Renal cortex interstitium (tissue), 11 donors: ENCODE measurements around the gene GRK5. TPM values are rescaled to one million over a fixed set of nuclear protein-coding genes. Genes with fewer than 3 reads are reported as not detected.

ENCODE experiments used
- DNase-seq, 11 donors: peaks; one replicate each; pipeline ENCODE4 v3.0.0-alpha.2; 2013; ENCODE audit warnings: low read depth in 9 of 11, low spot score in 4 of 11; ENCODE audit errors: extremely low read depth in 1 of 11
- polyA plus RNA-seq, 3 donors: library from polyadenylated mRNA; unstranded; fragments of 120-200 nt; gene quantifications; one replicate each; pipeline ENCODE4 v1.2.1, GENCODE V29; 2013; ENCODE audit not compliant: insufficient read length in 3 of 3

Gene GRK5
- polyA plus RNA-seq, 3 donors = 16.7 to 19.1 (median 17.5) TPM

- no peak for DNase-seq
These were observed 208.4 kb downstream of the GRK5 start for GRCh38 chr10:119415536-119416503.

DNA sequence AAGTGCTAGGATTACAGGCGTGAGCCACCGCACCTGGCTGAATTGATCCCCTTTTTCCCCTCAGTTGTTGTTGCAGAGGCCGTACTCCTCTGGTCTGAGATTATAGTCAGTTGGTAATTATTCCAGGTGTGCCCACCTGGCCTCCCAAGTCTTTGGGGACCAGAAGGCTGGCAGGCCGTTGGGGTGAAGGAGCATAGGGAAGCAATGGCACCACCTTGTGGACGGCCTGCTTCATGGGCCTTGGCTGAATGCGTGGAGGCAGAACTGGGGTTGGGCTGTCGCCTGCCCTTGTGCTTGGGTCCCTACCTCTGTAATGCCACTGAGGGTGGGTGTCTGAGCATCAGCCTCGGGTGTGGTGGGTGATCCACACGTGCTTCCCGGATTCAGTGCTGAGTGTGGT, 209.5 kb downstream of the GRK5 start:
- peak in 1 of 11 donors; percentile 54 for DNase-seq

DNA sequence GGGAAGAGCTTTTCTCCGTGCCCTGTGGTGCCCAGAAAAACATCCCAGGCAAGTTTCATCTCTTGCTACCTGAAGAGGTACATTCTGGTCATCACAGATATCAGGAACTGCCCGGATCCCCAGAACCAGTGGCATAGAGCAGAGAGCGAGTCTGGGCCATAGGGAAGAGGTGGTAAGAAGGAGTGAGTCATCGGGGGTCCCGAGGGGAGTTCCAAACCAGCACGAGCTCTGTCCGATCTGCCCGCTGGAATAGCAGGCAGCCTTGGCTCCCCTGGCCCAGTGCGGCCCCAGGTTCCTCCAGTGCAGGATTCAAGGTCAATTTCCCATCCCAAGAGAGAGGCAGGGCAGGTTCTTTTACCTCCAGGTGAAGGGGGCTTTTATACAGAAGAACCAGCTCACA, 210.5 kb downstream of the GRK5 start:
- no peak for DNase-seq

GRCh38 chr10:119418362-119418761, 211.0 kb downstream of the GRK5 start:
- DNase-seq = no peak

DNA sequence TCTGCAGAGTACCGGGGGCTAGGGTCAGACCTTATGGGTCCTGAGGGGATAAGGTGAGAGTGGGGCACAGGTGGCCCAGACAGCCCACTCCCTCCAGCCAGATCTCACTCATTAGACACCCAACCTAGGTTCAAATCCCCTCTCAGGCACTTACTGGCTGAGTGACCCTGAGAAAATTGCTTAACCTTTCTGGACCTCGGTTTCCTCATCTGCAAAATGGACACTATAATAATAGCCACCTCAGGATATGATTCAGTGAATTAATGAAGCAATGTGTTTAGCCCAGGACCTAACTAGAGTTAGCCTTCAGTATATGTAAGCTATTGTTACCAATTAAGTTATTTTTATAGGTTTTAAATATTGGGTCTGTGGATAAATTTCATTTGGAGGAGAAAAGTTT, 212.6 kb downstream of the GRK5 start:
- no peak for DNase-seq

- no peak for DNase-seq
These were observed 213.8 kb downstream of the GRK5 start for GRCh38 chr10:119420950-119421875.

- DNase-seq = no peak
These were observed 214.7 kb downstream of the GRK5 start for GRCh38 chr10:119421891-119422681.

- DNase-seq = no peak
These were observed 215.5 kb downstream of the GRK5 start for GRCh38 chr10:119422682-119423509.

DNA sequence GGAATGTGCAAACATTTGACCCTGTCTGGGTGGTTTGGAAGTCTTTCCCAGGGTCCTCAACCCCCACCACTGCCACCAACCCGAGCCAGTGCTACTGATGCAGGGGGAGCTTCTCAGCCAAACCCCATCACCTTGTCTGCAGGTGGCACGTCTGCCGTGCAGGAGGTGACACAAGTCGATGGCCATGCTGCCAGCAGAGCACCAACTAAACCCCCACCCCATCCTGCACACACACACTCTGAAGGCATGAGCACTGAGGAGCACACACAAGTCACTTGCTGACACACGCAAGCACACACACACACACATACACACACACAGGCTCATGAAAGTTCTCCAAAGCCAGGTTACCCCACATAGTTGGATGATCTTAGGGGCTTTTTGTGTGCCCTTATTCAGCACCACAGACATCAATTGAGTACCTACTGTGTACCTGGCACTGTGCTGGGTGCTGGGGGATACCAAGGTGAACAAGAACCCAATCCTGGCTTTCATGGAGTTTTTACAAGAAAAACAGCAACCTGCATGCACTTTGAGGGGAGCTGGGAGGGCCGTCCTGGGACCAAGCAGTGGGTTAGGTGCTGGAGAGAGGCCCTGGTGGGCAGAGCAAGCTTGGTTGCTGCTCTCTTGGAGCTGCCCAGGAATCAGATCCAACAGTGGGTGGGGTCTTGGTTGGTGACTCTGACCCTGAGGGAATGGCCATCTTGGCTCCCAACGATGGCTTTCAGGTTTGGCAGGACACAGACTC, 216.3 kb downstream of the GRK5 start:
- no peak for DNase-seq

DNA sequence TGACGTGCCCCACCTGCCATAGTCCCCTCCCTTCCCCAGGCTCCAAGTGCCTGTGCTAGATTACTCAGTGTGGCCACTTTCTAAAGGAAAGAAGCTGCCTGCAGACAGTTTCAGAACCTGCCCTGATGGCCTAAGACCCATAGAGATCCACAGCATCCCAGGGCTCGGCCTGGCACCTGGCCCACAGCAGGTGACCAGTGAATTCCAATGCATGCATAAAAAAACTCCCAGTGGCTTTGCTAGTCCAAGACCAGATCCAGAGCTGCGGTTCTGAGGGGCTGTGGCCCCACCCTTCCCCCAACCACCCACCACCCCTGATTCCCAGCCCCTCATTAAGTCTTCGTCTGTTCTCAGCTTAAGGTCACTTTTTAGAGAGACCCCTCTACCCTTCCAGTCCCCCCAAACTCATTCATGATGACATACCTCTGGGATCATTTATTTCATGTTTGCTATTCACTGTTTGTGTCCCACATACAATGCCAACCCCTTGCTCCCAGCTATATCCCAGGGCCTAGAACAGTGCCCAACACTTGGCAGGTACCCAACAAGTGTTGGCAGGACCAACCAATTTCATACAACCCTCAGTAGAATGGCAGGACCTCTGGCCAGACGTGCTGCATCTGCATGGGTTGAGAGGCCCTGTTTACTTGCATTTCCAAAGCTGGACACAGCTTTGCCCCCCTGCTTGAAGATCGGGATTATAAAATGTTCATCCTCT, 217.0 kb downstream of the GRK5 start:
- no peak for DNase-seq

- no peak for DNase-seq
These were observed 217.9 kb downstream of the GRK5 start for GRCh38 chr10:119425102-119425880.

- no peak for DNase-seq
These were observed 218.5 kb downstream of the GRK5 start for GRCh38 chr10:119425881-119426170.

DNA sequence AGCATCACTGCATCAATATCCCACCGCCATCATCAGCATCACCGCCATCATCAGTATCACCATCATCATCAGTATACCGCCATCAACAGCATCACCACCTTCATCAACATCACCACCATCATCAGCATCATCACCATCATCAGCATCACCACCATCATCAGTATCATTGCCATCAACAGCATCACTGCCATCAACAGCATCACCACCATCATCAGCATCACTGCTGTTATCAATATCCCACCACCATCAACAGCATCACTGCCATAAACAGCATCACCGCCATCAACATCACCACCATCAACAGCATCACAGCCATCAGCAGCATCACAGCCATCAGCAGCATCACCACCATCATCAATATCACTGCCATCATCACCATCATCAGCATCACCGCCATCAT, 219.3 kb downstream of the GRK5 start:
- no peak for DNase-seq

DNA sequence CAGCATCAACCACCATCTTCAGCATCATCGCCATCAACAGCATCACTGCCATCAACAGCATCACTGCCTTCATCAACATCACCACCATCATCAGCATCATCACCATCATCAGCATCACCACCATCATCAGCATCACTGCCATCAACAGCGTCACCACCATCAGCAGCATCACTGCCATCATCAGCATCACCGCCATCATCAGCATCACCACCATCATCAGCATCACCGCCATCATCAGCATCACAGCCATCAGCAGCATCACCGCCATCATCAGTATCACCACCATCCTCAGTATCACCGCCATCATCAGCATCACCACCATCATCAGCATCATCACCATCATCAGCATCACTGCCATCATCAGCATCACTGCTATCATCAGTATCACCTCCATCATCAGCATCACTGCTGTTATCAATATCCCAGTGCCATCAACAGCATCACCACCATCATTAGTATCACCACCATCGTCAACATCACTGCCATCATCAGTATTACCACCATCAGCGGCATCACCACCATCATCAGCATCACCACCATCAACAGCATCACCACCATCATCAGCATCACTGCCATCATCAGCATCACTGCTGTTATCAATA, 220.0 kb downstream of the GRK5 start:
- DNase-seq = no peak

DNA sequence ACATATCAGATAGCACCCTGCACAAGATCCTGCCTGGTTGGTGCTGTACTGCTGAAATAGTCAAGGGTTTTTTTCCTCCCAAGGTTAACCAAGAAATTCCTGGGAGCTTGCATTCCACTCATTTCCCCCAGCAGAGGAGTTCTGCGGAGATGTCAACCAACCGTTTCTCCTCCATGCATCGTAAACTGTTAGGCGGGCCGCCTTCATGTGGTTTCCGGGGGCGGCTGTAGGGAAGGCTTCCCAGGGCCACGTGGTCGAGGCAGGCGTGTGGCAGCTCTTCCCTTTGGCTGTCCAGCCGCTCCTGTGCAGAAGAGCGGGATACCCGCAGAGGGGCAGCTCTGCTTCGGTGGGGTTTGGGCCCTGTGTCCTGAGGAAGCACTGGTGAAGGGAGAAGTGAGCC, 221.4 kb downstream of the GRK5 start:
- peak in 5 of 11 donors; percentile 65 to 81 (median 79) for DNase-seq

DNA sequence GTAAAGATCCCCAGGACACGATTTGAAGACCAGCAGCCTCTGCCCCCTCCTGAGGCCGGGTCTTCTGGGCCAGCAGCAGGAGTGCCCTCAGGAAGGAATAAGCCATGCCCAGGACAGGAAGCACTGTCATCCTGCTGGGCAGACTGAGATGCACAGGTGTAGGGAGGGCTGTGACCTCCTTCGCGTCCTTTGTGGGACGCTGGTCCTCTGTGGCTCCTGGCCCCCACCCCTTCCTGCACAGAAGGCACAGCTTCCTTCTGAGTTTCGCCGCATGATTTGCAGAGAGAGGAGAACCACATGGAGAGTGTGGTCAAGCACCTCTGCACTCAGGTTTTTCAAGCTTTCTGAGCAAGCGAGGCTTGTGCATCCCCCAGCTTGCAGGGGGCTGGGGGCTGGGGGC, 222.4 kb downstream of the GRK5 start:
- DNase-seq = no peak
